ENCODE results near the gene ZC2HC1C.
A peak's percentile ranks its signal among the peaks of the same experiment; 100 is the strongest.

Gene ZC2HC1C

GRCh38 chr14:75069121-75069810 lies at the start of gene ZC2HC1C:
TSS of gene ZC2HC1C (plus strand) at chr14:75069641. CDS start at chr14:75070574, 933 bp downstream.
- DNase-seq, result peak; percentile 23

- DNase-seq, result no peak
Observed at GRCh38 chr14:75022655-75023054, 46.8 kb upstream of the ZC2HC1C start.

GRCh38 chr14:75023108-75023507 lies 46.3 kb upstream of the ZC2HC1C start:
- no peak for DNase-seq

- peak; percentile 58 for DNase-seq
Observed at GRCh38 chr14:75025082-75025481, 44.4 kb upstream of the ZC2HC1C start.

GRCh38 chr14:75025876-75026275 lies 43.6 kb upstream of the ZC2HC1C start:
- DNase-seq, result no peak

GRCh38 chr14:75030147-75030546 lies 39.3 kb upstream of the ZC2HC1C start:
- DNase-seq, result no peak

GRCh38 chr14:75032939-75033338 lies 36.5 kb upstream of the ZC2HC1C start:
- DNase-seq, result no peak

GRCh38 chr14:75040507-75040906 lies 28.9 kb upstream of the ZC2HC1C start:
- DNase-seq, result no peak

GRCh38 chr14:75040959-75041358 lies 28.5 kb upstream of the ZC2HC1C start:
- no peak for DNase-seq

- DNase-seq, result no peak
Observed at GRCh38 chr14:75041613-75042012, 27.8 kb upstream of the ZC2HC1C start.

GRCh38 chr14:75042035-75042434 lies 27.4 kb upstream of the ZC2HC1C start:
- DNase-seq, result no peak

- DNase-seq, result no peak
Observed at GRCh38 chr14:75044322-75044721, 25.1 kb upstream of the ZC2HC1C start.

- DNase-seq, result no peak
Observed at GRCh38 chr14:75044752-75045151, 24.7 kb upstream of the ZC2HC1C start.

GRCh38 chr14:75046275-75046674 lies 23.2 kb upstream of the ZC2HC1C start:
- DNase-seq, result no peak

GRCh38 chr14:75046899-75047298 lies 22.5 kb upstream of the ZC2HC1C start:
- no peak for DNase-seq

GRCh38 chr14:75047506-75047905 lies 21.9 kb upstream of the ZC2HC1C start:
- DNase-seq, result no peak

- no peak for DNase-seq
Observed at GRCh38 chr14:75048101-75048500, 21.3 kb upstream of the ZC2HC1C start.

- DNase-seq, result no peak
Observed at GRCh38 chr14:75049136-75049535, 20.3 kb upstream of the ZC2HC1C start.

GRCh38 chr14:75049731-75050201 lies 19.7 kb upstream of the ZC2HC1C start:
- no peak for DNase-seq

- DNase-seq, result peak; percentile 82
Observed at GRCh38 chr14:75050852-75051555, 18.4 kb upstream of the ZC2HC1C start, which contains the start of gene MLH3. TSS of gene MLH3 (minus strand) at chr14:75051467. CDS start at chr14:75049655, 1,812 bp downstream.

- no peak for DNase-seq
Observed at GRCh38 chr14:75051556-75051899, 17.9 kb upstream of the ZC2HC1C start.

GRCh38 chr14:75053396-75054291 lies 15.8 kb upstream of the ZC2HC1C start:
- DNase-seq, result no peak

- no peak for DNase-seq
Observed at GRCh38 chr14:75054421-75054820, 15.0 kb upstream of the ZC2HC1C start.

All from OCI-M1 (cell line).